HG03457 (cell line): Measurements from ENCODE around the gene CCDC136.

ENCODE experiments used
- ATAC-seq: cut with Tn5 transposase; IDR thresholded peaks from one replicate; pipeline ENCODE4 v1.9.1; 2021; ENCODE audit warnings: moderate number of reproducible peaks; ENCODE audit not compliant: unreplicated experiment

The CCDC136 gene

GRCh38 chr7:128801667-128802418, 10.1 kb downstream of the CCDC136 start:
- ATAC-seq = no peak

DNA sequence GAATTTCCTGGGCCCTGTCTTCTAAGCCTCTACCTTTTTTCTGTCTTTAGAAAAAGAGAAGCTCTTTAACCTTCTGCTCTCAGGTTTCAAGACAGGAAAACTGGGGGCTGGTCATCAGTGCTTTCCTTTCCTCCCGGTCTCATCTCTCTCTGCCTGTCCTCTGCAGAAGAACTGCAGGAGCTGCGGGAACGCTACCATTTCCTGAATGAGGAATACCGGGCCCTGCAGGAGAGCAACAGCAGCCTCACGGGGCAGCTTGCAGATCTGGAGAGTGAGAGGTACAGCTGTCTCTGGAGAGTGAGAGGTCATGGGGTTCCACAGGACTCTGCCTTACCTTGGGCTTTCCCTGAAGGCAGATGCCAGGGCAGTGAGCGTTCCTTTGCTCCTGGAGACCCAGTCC, 12.7 kb downstream of the CCDC136 start:
- no peak for ATAC-seq

DNA sequence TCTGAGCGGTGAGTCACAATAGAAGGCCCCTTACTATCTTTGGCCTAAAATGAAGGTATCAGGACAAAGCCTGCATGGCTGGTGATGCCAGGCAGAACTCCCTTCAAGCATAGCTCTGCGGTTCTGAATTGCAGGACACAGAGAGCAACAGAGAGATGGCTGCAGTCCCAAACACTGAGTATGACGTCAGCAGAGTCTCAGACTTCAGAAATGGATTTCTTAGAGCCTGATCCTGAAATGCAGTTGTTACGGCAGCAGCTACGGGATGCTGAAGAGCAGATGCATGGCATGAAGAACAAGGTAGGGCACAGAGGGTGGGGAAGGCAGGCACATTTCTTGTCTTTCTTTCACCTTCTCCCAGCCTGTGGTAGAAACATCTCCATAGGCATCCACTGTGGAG, 13.5 kb downstream of the CCDC136 start:
- no peak for ATAC-seq

DNA sequence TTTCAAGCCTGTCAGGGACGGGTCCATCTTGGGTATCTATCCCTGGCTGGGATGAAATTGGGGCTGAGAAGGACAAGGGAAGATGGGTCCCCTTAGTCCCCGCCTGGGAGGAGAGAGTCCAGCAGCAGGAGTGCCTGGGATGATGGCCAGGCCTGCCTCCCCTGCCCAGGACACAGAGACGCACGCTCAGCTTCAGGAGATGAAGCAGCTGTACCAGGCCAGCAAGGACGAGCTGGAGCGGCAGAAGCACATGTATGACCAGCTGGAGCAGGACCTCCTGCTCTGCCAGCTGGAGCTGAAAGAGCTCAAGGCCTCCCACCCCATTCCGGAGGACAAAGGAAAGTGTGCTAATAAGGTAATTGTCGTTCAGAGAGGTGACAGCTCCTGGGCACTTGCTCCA, 15.4 kb downstream of the CCDC136 start:
- no peak for ATAC-seq

DNA sequence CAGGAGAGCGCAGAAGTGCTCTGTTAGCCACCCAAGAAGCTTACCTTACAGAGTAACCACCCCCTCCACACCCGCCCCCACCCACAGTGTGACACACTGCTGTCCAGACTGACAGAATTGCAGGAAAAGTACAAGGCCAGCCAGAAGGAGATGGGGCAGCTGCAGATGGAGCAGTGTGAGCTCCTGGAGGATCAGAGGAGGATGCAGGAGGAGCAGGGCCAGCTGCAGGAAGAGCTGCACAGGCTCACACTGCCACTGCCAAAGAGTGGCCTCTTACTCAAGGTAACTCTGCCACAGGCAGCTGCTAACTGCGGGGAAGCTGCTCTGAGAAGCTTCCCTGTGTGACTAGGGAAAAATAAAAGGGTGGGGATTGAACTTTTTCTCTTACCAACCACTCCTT, 17.6 kb downstream of the CCDC136 start:
- ATAC-seq = no peak

GRCh38 chr7:128810473-128810872, 18.7 kb downstream of the CCDC136 start:
- no peak for ATAC-seq

DNA sequence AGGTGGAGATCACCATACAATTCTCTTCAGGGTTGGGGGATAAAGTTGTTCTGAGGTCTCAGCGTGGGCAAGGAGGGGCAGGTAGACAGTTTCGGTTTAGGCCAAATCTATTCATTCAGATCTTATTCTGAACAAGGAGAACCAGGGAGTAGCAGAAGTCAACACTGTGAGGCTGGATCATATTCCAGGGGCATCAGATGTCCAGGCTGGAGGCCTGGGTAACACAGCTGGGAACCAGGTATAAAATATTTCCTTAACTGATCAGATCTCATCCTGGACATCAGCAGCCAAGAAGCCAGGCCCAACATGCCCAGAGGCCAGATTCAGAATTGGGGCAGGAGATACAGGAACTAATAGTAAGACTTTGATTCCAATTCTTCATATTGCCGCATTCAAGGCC, 19.2 kb downstream of the CCDC136 start:
- ATAC-seq = no peak

DNA sequence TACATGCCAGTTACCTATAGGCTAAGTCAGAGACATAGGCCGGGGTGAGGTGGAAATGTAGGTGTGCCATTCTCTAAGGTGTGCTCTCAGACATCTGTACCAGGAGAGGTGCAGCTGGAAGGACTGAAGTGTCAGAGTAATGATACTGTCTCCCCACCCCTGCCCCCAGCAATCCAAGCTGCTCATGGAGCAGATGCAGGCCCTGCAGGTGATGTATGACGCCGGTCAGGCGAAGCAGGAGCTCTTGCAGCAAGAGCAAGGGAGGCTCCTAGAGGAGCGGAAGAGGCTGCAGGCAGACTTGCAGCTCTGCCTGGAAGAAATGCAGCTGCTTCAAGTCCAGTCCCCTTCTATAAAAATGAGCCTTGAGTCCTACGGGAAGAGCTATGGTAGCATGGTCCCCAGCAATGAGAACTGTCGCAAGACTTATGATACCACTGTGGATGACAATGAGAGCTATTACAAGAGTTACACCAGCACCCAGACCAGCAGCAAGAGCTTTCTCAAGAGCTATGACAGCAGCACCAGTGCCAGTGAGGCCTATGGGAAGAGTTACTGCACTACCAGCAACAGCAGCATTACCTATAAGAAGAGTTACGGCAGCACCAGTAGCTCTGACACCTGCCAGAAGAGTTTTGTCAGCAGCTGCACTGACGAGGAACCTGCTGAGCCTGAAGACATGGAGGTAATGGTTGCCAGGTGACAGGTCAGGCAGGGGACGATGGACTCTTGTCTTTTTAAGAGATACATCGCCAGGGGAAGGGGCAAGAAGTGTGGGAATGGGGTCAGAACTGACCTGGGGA, 20.1 kb downstream of the CCDC136 start:
- no peak for ATAC-seq

DNA sequence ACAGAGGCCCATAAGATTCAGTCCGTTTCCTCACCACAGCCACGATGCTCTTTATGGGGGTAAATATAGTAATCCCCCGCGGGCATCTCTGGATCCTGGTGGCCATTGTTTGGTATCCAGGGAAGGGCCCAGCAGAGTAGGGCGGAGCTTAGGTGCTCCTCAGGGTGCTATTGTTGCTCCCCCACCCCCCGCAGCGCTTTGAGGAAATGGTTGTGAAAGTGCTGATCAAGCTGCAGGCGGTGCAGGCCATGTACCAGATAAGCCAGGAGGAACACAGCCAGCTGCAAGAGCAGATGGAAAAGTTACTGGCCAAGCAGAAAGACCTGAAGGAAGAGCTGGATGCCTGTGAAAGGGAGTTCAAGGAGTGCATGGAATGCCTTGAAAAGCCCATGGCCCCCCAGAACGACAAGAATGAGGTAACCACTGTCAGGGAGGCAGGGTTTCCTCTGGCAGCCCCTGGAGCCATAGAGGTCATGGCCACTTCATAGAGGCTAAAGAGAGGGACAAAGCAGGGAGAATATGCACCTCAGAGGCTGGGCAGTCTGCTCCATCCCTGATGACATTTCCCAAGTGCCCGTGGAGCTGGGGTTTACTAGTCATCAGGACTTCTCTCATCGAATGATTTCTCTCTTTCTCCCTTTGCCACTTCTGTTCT, 20.9 kb downstream of the CCDC136 start:
- no peak for ATAC-seq

GRCh38 chr7:128814499-128814898, 22.7 kb downstream of the CCDC136 start:
- ATAC-seq = no peak

DNA sequence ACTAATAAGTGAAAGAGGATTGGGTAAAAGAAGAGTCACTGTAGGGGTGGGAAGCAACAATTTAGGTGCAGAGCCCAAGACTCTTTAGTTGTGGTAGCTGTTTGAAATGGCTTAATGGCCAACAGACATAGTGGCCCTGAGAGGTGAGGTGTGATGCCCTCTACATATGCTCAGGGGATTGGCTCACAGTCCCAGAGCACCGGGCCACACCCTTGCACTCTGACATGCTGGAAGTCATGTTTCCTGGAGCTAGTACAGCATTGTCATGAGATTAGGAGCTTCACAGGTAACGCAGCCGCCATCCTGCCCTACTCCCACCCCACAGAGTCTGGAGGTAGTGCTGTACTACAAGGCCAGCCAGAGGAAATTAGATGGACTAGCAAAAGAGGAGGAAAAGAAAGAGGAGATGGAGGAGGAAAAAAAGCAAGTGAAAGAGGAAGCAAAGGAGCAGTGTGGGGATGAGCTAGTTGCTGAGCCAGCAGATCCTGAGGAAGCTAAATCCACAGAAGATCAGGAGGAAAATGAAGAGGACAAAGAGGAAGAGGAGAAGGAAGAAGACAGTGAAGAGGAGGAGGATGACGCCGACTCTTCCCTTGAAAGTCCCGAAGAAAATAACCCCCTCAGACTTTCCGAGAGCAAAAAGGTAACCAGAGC, 23.6 kb downstream of the CCDC136 start:
- no peak for ATAC-seq

DNA sequence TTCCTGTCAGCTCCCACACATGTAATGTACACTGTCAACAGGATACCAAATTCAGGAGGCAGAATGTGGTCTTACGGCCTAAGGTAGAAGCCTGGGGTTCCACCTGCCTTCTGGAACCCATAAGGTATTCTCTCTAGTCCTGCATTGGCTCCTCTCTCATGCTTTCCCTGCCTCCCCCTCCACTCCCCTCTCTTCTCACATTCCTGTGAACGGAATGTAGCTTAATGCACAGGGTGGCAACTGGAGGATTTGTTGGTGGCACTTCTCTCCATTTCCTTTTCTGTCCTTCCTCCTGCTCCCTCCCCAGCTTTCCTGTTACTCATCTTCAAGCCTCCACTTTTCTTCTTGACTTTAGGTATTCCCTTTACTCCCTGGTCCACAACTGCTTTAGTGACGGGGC, 26.9 kb downstream of the CCDC136 start:
- ATAC-seq = no peak

DNA sequence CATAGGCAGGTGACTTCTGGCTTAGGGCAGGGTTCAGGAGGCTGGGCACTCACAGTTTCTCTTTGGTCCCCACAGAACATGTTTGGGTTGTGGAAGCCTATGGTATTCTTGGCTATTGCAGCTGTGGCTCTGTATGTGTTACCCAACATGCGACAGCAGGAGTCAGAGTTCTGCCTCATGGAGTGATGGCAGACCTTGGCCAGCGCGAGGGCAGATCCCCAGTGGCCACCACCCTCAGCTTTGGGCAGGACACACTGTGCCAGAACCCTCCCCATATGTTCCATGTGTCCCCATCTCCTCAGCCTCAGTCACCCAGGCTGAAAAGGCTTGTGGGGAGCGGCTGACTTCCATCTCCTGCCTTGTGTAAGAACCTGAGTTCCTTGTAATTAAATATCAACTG, 30.0 kb downstream of the CCDC136 start:
- no peak for ATAC-seq

DNA sequence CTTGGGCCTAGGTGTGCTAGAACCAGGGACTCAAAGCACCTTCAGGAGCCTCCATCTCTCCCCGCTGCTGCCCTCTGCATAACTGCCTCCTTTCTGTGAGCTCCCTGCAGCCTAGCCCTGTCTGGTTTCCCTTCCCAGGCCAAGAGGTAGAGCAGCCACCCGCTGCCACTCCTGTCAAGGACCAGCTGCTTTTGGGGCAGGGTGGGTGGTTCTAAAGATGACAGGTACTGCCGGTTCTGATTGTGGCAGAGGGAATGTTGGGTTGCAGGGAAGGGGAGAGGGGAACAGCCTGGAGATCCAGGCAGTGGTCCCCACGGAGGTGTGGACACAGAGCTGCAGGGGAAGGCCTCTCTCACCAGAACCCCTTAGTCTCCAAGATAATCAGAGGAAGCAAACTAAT, 34.7 kb downstream of the CCDC136 start:
- no peak for ATAC-seq

DNA sequence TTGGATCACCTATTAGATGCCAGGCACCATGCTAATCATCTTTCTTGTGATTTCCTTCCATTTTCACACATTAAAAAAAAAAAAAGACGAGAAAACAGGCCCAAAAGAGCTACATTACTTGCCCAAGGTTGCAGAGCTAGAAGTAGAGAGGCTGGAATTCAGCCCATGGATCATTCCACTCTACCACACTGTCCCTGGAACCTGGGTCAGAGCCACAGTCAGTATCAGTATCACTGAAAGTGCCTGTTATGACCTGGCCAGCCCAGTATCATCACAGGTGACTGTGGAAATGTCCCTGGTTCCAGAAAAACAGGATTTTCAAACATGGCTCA, 35.1 kb downstream of the CCDC136 start:
- ATAC-seq = no peak

DNA sequence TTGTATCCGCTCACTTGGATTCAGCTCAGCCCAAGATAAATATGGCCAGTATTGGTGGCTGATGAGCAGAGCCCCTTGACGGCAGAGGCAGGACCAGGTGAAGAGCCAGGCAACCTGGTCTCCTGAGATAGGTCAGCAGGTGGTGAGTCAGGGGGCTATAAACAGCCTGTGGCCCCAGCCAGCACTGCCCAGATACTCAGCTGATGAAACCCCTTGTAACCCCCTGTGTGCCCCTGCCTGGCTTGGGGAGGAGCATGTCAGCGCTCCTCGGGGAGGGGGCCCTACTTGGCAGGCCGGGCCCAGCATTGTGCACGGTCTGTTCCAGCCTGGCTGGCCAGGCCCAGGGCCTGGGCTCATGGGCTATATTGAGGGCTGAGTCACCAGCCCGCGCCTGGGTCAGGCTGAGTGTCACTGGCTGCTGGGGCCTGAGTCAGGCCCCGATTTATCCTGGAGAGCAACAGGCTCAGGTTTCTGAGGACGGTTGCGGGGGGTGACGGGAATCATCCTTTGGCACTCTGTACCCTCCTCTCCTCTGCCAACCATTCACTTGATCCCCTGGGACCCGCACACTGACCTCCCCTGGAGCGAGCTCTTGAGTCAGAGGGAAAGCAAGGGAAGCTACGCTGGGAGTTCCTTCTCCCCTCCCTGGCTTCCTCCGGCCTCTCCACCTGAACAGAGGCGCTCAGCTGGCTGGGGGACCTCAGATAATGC, 35.6 kb downstream of the CCDC136 start:
- ATAC-seq = no peak

- ATAC-seq = no peak
Measured at GRCh38 chr7:128827971-128828711, 36.4 kb downstream of the CCDC136 start.

DNA sequence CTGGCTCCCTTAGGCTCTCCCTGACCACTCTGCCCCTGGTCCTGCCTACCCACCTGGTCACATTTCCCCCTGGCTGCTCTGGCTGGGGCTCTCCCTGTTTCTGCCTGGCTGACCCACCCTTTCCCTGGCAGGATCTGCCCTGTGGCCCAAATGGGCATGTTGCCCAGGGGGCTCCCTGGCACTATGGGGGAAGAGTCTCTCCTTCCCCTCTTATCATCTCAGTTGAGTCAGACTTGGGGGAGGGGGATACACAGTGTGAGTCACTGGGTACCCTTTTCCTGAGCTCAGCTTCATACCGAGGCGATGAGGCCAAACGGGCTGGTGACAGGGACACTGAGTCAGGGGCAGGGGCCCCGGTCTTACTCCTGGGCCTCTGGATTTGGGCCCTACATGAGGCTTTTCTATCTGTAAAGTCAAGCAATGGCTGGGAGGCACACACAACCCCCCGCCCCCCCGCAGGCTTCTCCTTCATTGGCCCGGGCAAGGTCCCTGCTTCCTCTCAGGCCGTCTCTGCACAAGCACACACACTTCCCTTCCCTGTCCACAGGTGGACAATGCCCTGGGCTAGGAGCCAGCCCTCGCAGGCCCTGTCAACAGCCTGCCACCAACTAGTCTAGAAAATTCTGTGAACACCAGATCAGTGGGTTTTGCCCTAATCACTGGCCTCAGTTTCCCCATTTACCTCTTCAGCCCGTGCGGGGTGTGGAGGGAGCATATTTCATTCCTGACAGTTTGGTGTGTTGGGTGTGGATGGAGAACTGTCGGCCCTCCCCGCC, 37.8 kb downstream of the CCDC136 start:
- ATAC-seq = no peak
